Measurements from ENCODE around the gene MAPKAPK5. TPM values are rescaled to one million over a fixed set of nuclear protein-coding genes. Genes with fewer than 3 reads are reported as not detected.

The MAPKAPK5 gene
- total and polyA plus RNA-seq, 9 of the 15 experiments (the other 6 are each of a cell fraction or from before 2014, with no cell fraction given) = 11.6 to 72.1 (median 60.4) TPM

- FAIRE-seq (no peak), DNase-seq (ENCODE audit: extremely low read depth in 1 of 4, low spot score in 3 of 4) (no peak), ATAC-seq (no peak)
- Histone ChIP-seq H3K36me3 (ENCODE audit: control insufficient read depth, insufficient read depth, low read length) (peaks cover 75% of the 10 kb centered on the region), H3K9me1 (ENCODE audit: control insufficient read depth, insufficient read depth, low read length) (peaks cover 4% of the 10 kb centered on the region), H3K27me3 (ENCODE audit: control insufficient read depth in 2 of 2, insufficient read depth in 2 of 2, low read length in 2 of 2) (no peaks in the 10 kb centered on the region), H2AFZ (ENCODE audit: low read depth, low read length) (no peak overlapping the region), H3K79me2 (ENCODE audit: control insufficient read depth, insufficient read depth, low read length) (no peaks in the 10 kb centered on the region), H3K4me1 (replicated peaks in 1 of 2; ENCODE audit: control insufficient read depth in 2 of 2, insufficient read depth in 2 of 2, low read length in 2 of 2) (no peaks in the 10 kb centered on the region), H3K4me3 (no peak overlapping the region), H4K20me1 (replicated peaks; ENCODE audit: control insufficient read depth, insufficient read depth, low read length) (no peaks in the 10 kb centered on the region), H3K27ac (ENCODE audit: extremely low read depth, low read depth, low read length) (no peak overlapping the region), H3K9ac (ENCODE audit: insufficient read depth in 1 of 2, low read depth in 2 of 2, low read length in 2 of 2) (no peak overlapping the region), H3K9me3 (replicated peaks; ENCODE audit: control insufficient read depth, insufficient read depth, low read depth, low read length) (no peaks in the 10 kb centered on the region), H3K4me2 (ENCODE audit: insufficient read depth, low read length) (no peak overlapping the region)
- POLR2A ChIA-PET = interaction anchor here (1.0 kb wide), 1 partner anchor 43 kb away, joined by 3 read pairs; no protein-coding TSS in a partner anchor
- intact Hi-C loops (cut with micrococcal nuclease) = no loop called here
- in situ Hi-C loops (cut with MboI) = no loop called here
- 83% methylated on average over 5 of the region's 5 CpGs for WGBS (ENCODE audit: insufficient coverage, low coverage, missing lambda C conversion rate)
- CTCF ChIA-PET (ENCODE audit: low intra/inter-chr PET ratio) = no interaction called here
- BruUV-seq (replicated peaks) = no TSS peak
- TF ChIP-seq PCBP2 (IDR thresholded peaks at IDR 0.05; ENCODE audit: low read depth, low read length, poor library complexity, severe bottlenecking) = no peak
- TF ChIP-seq PYGO2 (tag; IDR thresholded peaks at IDR 0.05) = no peak
- TF ChIP-seq KAT8 (IDR thresholded peaks at IDR 0.05; ENCODE audit: low read depth) = no peak
- TF ChIP-seq TSC22D4 (tag; IDR thresholded peaks at IDR 0.05) = no peak
- TF ChIP-seq ZNF512 (tag; IDR thresholded peaks at IDR 0.05) = no peak
- no peak for TF ChIP-seq TAL1 (IDR thresholded peaks at IDR 0.05)
- no peak for TF ChIP-seq ZBTB2 (IDR thresholded peaks at IDR 0.05)
- no peak for TF ChIP-seq HMG20A (CRISPR knock-in tag; conservative IDR thresholded peaks at IDR 0.05)
- TF ChIP-seq ZNF280B (CRISPR knock-in tag; IDR thresholded peaks at IDR 0.05) = no peak
- TF ChIP-seq ZMIZ1 (IDR thresholded peaks at IDR 0.05; ENCODE audit: low read depth in 2 of 2, low read length in 2 of 2) = no peak
- TF ChIP-seq KHSRP (IDR thresholded peaks at IDR 0.05) = no peak
- TF ChIP-seq ZBED1 (IDR thresholded peaks at IDR 0.05) = no peak
- TF ChIP-seq DACH1 (IDR thresholded peaks at IDR 0.05; ENCODE audit: partially characterized antibody) = no peak
- no peak for TF ChIP-seq GTF2E2 (tag; IDR thresholded peaks at IDR 0.05)
- TF ChIP-seq NFYB (IDR thresholded peaks at IDR 0.05; ENCODE audit: extremely low read depth, insufficient read length) = no peak
Measured at GRCh38 chr12:111894556-111894955, 52.5 kb downstream of the MAPKAPK5 start.
